Fibroblast of peridontal ligament (primary cell): ENCODE results near the gene PMM1.
A peak's percentile ranks its signal among the peaks of the same experiment; 100 is the strongest.
"Not testable (repeated sequence)": the region's sequence is repeated elsewhere in the genome, so short reads cannot be mapped to it uniquely, and the experiment has no call there.

Source experiments
- DNase-seq: peaks from one replicate; pipeline ENCODE4 v3.0.0-alpha.2; 2010; ENCODE audit errors: extremely low read depth

PMM1 gene

DNA sequence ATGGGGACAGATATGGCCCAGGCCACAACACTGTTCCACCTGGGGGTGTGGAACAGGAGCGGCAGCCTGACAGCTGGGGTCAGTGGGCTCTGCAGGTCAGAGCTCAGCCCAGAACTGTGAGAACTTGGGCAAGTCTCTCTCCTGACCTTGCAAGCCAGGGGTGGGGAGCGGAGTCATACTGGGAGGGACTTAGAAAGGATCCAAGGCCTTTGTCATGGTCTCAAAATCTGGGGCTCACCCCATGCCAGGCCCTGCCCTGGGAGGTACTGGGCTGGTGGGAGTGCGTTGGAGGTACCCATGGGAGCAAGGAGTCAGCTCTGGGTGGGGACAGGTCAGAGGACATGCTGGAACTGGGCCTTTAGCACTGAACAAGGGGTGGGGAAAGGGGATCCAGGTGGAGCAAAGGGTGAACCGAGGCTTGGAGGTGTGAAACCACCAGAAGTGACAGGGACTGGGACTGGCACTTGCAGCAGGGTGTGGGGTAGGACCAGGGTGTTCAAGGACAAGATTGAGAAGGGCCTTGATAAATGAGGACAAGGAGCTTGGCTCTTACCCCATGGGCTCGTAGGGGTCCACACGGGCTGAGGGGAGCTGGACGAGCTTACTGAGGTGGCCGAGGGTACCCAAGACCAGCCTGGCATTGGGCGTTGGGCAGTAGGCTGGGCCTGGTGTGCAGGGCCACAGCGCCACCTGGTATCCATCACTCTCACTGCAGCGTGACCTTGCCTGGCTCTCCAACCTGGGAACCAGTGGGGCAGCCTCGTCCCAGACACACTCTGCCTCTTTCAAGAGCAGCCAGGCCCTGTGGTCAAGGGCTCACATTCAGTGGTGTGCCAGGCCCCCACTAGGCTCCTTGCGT is 7.4 kb upstream of the PMM1 start:
- peak; percentile 52 for DNase-seq

DNA sequence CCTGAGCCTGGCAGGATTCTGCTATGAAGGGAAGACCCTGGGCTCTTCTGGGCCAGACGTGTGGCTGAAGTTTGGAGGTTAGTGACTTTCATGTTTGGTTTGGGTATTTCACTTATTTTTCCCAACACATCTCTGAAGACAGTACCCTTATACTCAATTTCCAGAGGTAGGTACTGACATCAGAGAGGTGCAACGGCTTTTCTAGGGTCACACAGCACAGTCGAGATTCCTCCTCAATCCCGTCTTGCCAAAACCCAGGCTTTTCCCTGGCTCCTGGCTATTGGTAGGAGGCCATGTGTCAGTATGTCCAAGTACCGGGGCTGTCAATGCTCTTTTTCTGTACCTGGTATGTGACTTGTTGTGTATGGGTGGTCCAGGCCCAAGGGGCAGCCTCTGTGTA is 6.1 kb upstream of the PMM1 start:
- no peak for DNase-seq

DNA sequence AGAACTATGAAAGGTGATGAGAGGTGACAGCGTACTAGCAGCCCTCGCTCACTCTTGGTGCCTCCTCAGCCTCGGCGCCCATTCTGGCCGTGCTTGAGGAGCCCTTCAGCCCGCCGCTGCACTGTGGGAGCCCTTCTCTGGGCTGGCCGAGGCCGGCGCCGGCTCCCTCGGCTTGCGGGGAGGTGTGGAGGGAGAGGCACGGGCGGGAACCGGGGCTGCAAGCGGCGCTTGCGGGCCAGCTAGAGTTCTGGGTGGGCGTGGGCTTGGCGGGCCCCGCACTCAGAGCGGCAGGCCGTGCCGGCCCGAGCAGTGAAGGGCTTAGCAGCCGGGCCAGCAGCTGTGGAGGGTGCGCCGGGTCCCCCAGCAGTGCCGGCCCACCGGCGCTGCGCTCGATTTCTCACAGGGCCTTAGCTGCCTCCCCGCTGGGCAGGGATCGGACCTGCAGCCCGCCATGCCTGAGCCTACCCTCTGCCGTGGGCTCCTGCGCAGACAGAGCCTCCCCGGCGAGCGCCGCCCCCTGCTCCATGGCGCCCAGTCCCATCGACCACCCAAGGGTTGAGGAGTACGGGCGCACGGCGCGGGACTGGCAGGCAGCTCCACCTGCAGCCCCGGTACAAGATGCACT is 3.8 kb upstream of the PMM1 start:
- DNase-seq, result not testable (repeated sequence)

DNA sequence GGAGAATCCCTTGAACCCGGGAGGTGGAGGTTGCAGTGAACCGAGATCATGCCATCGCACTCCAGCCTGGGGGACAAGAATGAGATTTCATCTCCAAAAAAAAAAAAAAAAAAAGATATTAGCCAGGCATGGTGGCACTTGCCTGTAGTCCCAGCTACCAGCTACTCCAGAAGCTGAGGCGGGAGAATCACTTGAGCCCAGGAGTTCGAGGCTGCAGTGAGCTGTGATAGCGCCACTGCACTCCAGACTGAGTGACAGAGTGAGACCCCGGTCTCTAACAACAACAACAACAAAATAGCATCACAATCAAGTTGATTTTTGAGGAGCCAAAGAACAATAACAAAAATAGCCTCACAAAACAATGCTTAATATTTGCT is 2.3 kb downstream of the PMM1 start:
- DNase-seq, result no peak

DNA sequence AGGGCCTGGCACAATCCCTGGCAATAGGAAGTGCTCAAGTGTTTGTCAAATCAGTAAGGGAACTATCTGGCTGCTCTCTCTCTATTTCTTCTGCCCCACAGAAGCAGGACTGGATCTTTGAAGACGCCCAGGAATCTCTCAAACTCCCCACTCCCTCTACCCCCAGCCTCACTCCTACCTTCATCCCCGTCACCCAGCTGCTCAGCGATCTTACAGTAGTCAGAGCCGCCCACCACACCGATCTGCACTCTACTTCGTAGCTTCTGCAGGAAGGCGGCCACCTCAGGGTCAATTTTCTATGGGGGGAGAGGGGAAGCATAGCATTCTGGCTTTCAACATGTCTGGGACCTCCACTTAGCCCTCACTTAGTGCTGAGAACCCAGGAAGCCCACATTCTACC is 3.7 kb downstream of the PMM1 start:
- no peak for DNase-seq

DNA sequence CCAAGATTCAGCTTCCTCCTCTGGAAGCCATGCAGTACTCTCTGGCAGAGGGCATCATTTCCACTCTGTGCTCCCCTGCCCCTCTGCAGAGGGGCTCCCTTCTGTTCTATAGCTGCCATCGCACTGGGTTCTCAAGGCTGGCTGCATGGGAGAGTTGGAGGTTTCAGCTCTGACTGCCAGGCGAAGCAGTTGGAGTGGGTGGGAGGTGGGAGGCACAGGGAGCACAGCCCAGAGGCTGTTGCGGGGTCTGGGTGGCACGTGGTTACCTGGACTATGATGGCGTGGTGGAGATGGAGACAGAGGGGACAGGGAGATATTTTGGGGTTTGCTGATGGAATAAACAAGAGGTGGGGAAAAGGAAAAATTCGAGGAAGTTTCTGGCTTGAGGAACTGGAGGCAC is 4.8 kb downstream of the PMM1 start:
- no peak for DNase-seq

DNA sequence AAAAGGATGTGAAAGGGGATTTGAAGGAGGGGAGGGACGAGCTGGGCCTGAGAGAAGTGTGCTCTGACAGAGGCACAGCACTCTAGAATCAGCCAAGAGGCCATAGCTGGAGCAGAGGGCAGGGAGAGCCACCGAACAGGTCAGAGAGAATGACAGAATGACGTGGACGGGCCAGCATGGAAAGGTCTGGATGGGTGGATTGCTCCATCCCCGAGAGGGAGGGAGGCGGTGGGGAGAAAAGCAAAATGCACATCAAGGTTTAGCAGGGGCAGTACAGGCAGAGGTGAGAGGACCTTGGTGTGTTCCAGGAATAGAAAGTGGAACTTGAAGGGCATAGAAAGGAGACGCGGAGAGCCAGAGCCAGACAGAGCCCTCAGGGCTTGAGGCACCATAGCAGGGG is 6.9 kb downstream of the PMM1 start:
- DNase-seq, result no peak

DNA sequence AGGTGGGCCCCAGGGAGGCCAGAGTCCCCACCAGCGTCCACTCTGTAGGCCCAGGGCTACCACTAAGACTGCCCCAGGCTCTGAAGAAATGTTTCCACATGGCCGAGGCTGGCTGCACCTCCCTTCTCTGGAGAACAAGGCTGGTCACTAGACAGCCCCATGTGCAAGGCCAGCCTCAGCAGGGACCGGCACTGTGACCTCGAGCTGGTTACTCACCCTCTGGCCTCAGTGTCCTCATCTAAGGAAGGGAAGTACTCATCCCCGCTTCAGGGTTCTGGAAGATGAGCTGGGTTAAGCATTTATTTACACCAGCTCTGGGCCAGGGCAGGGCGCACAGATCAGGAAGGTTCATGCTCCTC is 9.7 kb downstream of the PMM1 start:
- no peak for DNase-seq

DNA sequence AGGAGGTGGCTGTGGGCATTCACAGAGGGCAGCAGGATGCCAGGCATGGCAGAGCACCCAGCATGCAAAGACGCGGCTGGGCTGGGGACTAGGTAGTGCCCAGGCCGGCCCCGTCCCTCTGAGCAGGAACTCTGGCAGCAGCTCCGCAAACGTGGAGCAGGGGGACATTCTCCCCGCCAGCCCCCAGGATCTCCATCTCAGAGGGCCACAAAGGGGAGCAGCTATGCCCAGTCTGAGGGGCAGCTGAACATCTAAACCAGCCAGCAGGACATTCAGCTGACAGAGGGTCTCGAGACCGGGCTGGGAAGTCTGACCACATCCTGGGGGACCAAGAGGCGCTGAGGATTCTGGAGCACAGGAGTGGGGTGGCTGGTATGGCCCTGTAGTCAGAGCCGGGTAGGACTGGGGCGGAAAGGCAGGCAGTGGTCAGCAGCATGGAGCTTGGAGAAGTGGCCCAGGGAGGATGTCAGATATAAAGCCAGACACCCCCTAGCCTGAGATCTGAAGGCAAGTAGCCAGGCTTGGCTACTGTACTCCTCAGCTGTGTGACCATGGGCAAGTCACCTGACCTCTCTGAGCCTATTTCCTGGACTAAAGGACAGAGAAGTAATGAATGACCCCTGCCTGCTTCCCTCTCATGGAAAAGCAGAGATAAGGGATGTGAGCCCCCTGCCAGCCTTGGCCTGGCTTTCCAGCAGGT is 10.2 kb downstream of the PMM1 start:
- DNase-seq, result no peak

DNA sequence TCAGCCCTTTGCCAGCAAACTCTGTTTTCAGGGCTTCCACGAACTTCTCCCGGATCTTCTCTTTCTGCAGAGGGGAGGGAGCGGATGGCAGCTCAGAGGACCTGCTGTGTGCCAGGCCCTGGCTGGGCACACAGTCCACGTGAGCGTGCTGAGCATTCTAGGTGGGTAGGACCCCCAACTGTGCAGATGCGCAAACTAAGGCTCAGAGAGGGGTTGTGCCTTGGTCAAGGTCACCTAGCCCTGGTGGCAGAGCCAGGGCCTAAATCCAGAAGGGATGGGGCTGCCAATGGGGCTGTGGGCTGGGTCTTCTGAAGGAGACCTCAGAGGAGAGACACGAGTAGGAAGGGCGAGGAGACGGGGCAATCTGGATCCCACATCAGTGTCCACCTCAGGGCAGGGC is 10.8 kb downstream of the PMM1 start:
- no peak for DNase-seq

DNA sequence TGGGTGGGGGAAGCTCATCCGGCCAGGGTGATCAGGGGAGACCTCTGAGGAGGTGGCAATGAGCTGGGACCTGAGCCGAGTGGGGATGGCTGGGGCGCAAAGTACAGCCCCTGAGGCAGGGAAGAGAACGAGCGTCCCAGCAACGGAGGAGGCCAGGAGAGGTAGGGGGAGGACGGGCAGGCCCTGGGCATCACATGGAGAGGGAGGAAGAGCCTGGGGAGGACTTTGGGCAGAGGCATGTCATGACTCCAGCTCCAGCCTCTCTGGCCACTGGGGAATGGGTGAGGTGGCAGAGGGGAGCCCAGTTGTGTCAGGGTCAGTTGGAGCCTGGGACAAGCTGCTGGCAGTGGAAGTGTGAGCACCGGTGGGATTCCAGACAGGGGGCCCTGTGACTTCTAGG is 11.5 kb downstream of the PMM1 start:
- DNase-seq, result no peak

DNA sequence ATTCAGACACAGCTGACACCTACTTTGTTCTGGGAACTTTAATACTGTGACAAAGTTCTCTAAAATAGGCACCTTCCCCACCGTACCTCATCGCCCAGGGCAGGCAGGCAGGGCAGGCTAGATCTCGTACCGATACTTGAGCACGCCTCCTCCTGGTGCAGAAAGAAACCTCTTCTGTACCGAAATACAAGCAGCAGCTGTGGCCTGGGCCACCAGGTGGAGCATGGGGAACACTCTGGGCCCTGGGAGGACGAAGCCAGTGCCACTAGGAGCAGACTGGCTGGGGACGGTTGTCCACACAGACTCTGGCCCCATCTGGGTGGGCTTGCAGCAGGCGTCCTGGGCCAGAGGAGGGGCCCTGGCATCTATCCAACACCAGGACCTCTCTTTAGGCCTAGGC is 12.8 kb downstream of the PMM1 start:
- DNase-seq, result peak; percentile 25

DNA sequence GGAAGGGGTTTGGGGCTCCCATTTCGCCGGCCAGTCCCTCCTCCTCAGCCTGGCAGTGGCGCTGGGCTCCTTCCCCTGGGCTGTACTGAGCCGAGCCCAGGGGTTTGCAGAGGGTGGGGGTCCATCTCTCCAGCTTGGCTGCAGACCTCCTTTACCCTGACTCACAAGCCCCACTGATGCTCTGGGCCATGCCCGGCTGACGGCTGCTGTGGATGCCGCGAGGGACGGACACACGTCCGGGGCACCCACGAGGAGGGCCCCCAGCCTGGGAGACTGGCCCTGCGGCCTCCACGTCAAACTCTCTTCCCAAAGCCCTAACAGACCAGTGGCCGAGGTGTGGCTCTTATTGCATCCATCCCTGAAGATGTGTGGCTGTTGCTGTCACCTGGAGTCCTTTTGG is 14.1 kb downstream of the PMM1 start:
- no peak for DNase-seq

DNA sequence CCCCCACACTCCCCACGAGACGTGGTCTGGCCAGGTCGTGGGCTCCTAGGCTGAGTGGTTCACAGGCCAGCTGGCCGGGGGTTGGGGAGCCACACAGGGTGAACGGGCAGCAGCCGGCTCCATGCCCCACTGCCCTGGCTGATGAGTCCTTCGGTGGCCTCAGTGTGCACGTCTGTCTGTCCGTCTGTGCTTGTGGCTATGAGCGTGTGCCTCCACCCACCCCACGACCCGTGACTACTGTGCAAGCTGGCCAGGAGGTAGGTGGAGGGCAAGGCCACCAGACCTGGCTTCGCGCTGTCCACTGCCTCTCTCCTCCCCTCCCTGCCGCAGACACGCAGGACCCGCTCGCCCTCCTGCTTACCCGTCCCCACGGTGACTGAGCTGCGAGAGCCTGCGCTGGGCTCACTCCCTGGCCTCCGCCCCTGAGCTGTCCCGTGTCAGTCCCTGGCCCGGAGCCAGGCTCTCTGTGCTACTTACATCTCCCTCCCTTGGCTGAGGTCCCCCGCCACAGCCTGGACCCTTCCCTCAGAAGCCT is 14.7 kb downstream of the PMM1 start:
- DNase-seq, result no peak

DNA sequence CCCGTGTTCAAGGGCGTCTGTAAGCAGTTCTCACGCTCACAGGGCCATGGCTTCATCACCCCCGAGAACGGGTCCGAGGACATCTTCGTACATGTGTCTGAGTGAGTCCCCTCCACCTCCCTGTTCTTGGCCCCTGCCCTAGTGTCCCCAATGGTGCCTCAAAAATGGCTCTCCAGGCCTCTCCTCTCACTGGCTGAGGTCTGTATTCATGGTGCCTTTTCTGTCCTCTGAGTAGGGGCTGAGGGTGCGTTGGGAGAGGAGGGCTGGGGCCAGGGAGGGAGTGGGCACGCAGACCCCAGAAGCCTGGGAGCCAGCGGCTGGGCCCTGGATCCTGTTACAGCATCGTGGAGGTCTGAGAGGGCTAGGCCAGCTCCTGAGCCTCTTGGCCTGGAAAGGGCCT is 16.0 kb downstream of the PMM1 start:
- DNase-seq, result no peak

DNA sequence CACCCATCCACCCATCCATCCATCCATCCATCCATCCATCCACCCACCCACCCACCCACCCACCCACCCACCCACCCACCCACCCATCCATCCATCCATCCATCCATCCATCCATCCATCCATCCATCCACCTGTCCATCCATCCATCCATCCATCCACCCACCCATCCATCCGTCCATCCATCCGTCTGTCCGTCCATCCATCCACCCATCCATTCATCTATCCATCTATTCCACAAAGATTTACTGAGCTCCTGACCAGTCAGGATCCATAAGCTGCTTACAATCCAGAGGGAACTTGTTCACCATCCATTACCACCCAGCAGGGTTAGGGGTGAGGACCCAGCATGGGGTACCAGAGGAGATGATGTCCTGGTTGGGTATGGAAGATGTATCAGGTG is 17.3 kb downstream of the PMM1 start:
- not testable (repeated sequence) for DNase-seq

DNA sequence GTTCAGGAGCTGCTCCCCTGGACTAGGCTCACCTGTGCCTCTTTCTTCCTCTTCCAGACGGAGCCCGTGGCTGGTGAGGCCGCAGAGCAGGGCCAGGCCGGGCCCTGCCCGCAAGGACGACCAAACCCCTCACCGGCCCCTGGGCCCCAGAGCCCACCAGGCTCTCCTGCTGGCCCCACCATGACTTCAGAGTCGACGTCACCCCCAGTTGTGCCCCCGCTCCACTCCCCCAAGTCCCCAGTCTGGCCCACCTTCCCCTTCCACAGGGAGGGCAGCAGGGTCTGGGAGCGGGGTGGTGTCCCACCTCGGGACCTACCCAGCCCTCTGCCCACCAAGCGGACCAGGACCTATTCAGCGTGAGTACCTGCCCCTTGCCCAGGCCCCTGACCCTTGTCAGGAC is 17.9 kb downstream of the PMM1 start:
- no peak for DNase-seq

DNA sequence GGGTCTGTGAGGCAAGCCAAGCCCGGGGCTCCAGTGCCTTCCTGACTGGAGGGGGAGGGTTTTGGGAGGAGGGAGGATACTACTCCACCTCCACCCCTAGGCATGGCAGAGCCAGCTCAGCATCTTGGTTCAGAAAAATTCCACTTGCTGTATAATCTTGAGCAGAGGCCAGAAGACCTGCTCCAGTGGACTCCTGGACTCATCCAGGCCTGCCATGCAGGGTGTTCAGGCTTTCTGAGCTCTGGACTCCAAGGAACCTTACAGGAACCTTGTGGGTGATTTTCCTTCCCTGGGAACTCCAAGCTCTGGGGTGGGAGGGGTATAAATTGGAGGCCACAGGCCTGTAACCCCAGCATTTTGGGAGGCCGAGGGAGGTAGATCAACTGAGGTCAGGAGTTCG is 19.4 kb downstream of the PMM1 start:
- no peak for DNase-seq

DNA sequence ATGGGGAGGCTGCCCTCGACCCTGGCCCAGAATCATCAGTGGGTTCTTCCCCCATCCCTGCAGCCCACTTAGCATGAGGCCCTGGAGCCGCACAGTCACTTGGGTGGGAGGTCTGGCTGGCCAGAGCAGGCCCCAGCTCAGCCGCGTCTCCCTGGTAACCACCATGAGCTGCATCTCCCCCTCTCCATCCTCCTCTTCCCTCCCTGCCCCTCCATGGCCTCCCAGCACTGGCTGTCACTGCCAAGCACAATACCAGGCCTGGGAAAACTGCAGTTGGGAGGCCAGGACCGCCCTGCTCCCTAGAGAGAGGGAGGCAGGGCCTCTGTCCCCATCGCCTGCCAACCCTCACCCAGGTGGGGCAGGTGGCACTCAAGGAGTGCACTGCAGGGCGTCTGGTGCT is 20.8 kb downstream of the PMM1 start:
- DNase-seq, result no peak

DNA sequence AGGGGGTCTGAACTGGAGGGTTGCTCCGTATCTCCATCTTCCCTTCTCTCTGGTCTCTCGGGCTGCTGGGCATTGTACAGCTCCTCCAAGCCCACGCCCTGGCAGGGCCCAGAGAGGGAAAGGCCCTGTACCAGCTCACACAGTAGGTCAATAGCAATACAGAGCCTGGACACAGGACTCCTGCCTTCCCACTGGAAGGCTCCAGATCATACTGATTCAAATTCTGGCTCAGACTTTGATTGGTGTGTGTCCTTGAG is 22.2 kb downstream of the PMM1 start:
- DNase-seq, result no peak

DNA sequence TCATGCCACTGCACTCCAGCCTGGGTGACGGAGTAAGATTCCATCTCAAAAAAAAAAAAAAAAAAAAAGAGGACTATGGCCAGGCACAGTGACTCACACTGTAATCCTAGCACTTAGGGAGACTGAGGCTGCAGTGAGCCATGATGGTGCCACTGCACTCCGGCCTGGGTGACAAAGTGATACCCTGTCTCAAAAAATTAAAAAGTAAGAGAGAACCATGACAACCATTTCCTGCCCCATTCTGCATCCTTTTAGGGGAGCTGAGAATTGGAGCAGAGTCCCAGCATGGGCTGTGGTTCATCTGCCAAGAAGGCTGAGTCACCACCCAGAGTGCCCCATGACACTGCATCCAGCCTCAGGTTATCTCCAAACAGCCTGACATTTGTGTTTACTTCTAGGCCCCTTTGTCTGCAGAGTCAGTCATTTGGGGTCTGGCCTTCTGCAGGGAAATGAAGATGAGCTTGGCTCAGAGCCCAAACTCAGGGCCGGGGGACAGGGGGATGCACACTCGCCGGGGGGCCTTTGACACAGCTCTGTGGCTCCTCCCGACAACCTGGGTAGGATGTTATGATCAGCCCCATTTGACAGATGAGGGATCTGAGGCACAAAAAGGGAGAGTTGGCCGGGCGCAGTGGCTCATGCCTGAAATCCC is 24.1 kb downstream of the PMM1 start:
- peak; percentile 77 for DNase-seq

DNA sequence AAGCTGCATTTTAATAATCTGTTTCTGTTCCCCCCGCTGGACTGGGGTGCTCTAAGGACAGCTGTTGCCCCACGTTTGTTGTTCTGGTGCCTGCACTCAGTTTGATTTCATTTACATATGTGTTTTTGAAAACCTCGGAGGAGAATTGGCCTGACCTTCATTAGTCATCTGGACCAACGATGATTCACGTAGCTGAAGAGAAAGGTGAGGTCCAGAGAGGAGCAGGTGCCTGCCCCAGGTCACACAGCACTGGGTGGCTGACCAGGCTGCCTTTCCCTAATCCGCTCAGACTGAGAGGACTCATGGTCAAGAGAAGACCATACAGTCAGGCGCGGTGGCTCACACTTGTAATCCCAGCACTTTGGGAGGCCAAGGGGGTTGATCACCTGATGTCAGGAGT is 25.1 kb downstream of the PMM1 start:
- no peak for DNase-seq
